ENCODE measurements around the gene PVALB. TPM values are rescaled to one million over a fixed set of nuclear protein-coding genes. Genes with fewer than 3 reads are reported as not detected.

The PVALB gene
- total RNA-seq, 3 donors from 2014 or later: 1.8 TPM; not detected in 2

GRCh38 chr22:36862251-36863242 is 45.7 kb upstream of the PVALB start:
- peak overlapping the region in 1 of 3 donors; percentile 12 for H3K4me3 ChIP-seq

GRCh38 chr22:36860821-36861659 is 44.2 kb upstream of the PVALB start, which contains the start of gene NCF4:
Gene NCF4 (plus strand): TSS chr22:36861006. CDS start chr22:36861172, 166 bp downstream.
- peaks cover 0 to 10% of the 10 kb centered on the region in 2 donors for H3K27me3 ChIP-seq
- no peaks in the 10 kb centered on the region for H3K4me1 ChIP-seq
- H3K9me3 ChIP-seq: no peaks in the 10 kb centered on the region
- peak within 1 kb of the TSS in 1 of 3 donors; percentile 12 for H3K4me3 ChIP-seq
- no peak within 1 kb of the TSS for H3K27ac ChIP-seq
- TF ChIP-seq POLR2A (IDR thresholded peaks at IDR 0.05) (no peak), POLR2AphosphoS5 (IDR thresholded peaks at IDR 0.05) (no peak)
- TF ChIP-seq, protein P1, sequence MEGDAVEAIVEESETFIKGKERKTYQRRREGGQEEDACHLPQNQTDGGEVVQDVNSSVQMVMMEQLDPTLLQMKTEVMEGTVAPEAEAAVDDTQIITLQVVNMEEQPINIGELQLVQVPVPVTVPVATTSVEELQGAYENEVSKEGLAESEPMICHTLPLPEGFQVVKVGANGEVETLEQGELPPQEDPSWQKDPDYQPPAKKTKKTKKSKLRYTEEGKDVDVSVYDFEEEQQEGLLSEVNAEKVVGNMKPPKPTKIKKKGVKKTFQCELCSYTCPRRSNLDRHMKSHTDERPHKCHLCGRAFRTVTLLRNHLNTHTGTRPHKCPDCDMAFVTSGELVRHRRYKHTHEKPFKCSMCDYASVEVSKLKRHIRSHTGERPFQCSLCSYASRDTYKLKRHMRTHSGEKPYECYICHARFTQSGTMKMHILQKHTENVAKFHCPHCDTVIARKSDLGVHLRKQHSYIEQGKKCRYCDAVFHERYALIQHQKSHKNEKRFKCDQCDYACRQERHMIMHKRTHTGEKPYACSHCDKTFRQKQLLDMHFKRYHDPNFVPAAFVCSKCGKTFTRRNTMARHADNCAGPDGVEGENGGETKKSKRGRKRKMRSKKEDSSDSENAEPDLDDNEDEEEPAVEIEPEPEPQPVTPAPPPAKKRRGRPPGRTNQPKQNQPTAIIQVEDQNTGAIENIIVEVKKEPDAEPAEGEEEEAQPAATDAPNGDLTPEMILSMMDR (IDR thresholded peaks at IDR 0.05): no peak
- intact Hi-C loops (cut with DNase I; ENCODE audit: low total_unique reads): no loop called here
- H3K36me3 ChIP-seq: no peaks in the 10 kb centered on the region
- DNase-seq (ENCODE audit: low spot score in 2 of 2): no peak

More at GRCh38 chr22:36862251-36863242, 45.7 kb upstream of the PVALB start:
- peaks cover 0 to 14% of the 10 kb centered on the region in 2 donors for H3K27me3 ChIP-seq
- intact Hi-C loops (cut with DNase I; ENCODE audit: low total_unique reads): no loop called here
- DNase-seq (ENCODE audit: low spot score in 2 of 2): no peak
- TF ChIP-seq POLR2AphosphoS5 (IDR thresholded peaks at IDR 0.05): no peak
- TF ChIP-seq, protein P1 (IDR thresholded peaks at IDR 0.05): no peak
- TF ChIP-seq POLR2A (IDR thresholded peaks at IDR 0.05): no peak
- H3K36me3 ChIP-seq: no peaks in the 10 kb centered on the region
- peak overlapping the region in 1 of 2 donors; percentile 43 for H3K27ac ChIP-seq
- H3K9me3 ChIP-seq: no peaks in the 10 kb centered on the region
- no peaks in the 10 kb centered on the region for H3K4me1 ChIP-seq

DNA sequence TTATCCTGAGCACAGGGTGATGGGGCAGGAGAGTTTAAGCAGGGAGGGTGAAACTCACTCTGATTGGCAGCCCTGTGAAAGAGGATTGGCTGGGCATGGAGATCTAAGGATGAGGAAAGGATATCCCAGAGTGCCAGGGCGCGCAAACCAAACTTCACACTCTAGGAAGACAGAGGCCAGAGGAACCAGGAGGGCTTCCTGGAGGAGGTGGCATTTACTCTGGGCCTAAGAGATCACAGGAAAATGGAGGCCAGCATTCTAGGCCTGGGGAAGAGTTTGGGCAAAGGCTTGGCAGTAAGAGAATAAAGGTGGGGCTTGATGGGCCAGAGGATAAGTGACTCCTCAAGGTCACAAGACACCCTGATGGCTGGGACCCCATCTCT is 43.6 kb upstream of the PVALB start:
- Histone ChIP-seq H3K36me3 (no peaks in the 10 kb centered on the region), H3K4me1 (no peaks in the 10 kb centered on the region), H3K27ac (no peak overlapping the region), H3K9me3 (no peaks in the 10 kb centered on the region), H3K27me3 (peaks cover 0 to 3% of the 10 kb centered on the region in 2 donors), H3K4me3 (no peak overlapping the region)
- TF ChIP-seq, protein P1 (IDR thresholded peaks at IDR 0.05): no peak
- TF ChIP-seq POLR2AphosphoS5 (IDR thresholded peaks at IDR 0.05) (no peak), POLR2A (IDR thresholded peaks at IDR 0.05) (no peak)
- DNase-seq (ENCODE audit: low spot score in 2 of 2): no peak
- intact Hi-C loops (cut with DNase I; ENCODE audit: low total_unique reads): no loop called here

- Histone ChIP-seq H3K36me3 (no peaks in the 10 kb centered on the region), H3K27ac (no peak overlapping the region), H3K4me1 (no peaks in the 10 kb centered on the region), H3K9me3 (no peaks in the 10 kb centered on the region), H3K4me3 (no peak overlapping the region), H3K27me3 (no peaks in the 10 kb centered on the region)
- TF ChIP-seq POLR2A (IDR thresholded peaks at IDR 0.05) (no peak), POLR2AphosphoS5 (IDR thresholded peaks at IDR 0.05) (no peak)
- no peak for DNase-seq (ENCODE audit: low spot score in 2 of 2)
- intact Hi-C loops (cut with DNase I; ENCODE audit: low total_unique reads): no loop called here
Observed at GRCh38 chr22:36860017-36860416, 43.2 kb upstream of the PVALB start.

DNA sequence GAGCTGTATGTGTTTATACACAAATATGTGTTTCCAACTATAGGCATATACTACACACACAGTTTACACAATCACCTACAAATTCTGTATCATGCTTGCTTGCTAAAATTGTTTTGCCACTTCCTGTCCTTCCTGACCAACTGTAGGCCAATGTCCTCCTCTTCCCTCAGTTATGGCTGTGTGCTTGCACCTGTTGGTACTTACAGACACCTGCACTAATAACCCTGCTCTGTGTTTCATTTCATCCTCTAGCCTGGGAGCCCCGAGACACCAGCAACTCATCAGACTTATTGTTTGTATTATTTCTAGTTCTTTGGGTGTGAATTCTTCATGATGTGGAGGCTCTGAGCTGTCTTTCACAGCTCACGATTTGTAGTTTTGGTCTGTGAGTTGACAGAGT is 42.1 kb upstream of the PVALB start:
- Histone ChIP-seq H3K36me3 (no peaks in the 10 kb centered on the region), H3K27me3 (no peaks in the 10 kb centered on the region), H3K27ac (no peak overlapping the region), H3K4me1 (no peaks in the 10 kb centered on the region), H3K9me3 (no peaks in the 10 kb centered on the region), H3K4me3 (no peak overlapping the region)
- intact Hi-C loops (cut with DNase I; ENCODE audit: low total_unique reads): loop anchor here (5.0 kb wide), 1 partner anchor 118 kb away; no protein-coding TSS in a partner anchor
- no peak for DNase-seq (ENCODE audit: low spot score in 2 of 2)
- TF ChIP-seq POLR2AphosphoS5 (IDR thresholded peaks at IDR 0.05) (no peak), POLR2A (IDR thresholded peaks at IDR 0.05) (no peak)
- TF ChIP-seq, protein P1 (IDR thresholded peaks at IDR 0.05): no peak
